Glutamatergic neuron (in vitro differentiated cells): ENCODE measurements around the gene HIVEP3. TPM values are rescaled to one million over a fixed set of nuclear protein-coding genes. Genes with fewer than 3 reads are reported as not detected.

Experiments used
- DNase-seq: peaks from one replicate; pipeline ENCODE4 v3.0.0; 2022
- H3K27ac Mint-ChIP-seq: one replicate; pipeline ENCODE4 v1.8.0; 2020; ENCODE audit warnings: mild to moderate bottlenecking, mixed read lengths, inconsistent platforms; ENCODE audit not compliant: unreplicated experiment
- H3K27me3 Mint-ChIP-seq: one replicate; pipeline ENCODE4 v1.8.0; 2020; ENCODE audit warnings: mild to moderate bottlenecking, moderate library complexity, mixed read lengths, inconsistent platforms; ENCODE audit not compliant: unreplicated experiment
- H3K36me3 Mint-ChIP-seq: one replicate; pipeline ENCODE4 v1.8.0; 2020; ENCODE audit warnings: mild to moderate bottlenecking, mixed read lengths, inconsistent platforms; ENCODE audit not compliant: unreplicated experiment
- H3K4me1 Mint-ChIP-seq: one replicate; pipeline ENCODE4 v1.8.0; 2020; ENCODE audit warnings: mild to moderate bottlenecking, low read depth, mixed read lengths, inconsistent platforms; ENCODE audit not compliant: unreplicated experiment
- H3K4me3 Mint-ChIP-seq: one replicate; pipeline ENCODE4 v1.8.0; 2020; ENCODE audit warnings: mild to moderate bottlenecking, mixed read lengths, inconsistent platforms; ENCODE audit not compliant: unreplicated experiment
- H3K9me3 Mint-ChIP-seq: one replicate; pipeline ENCODE4 v1.8.0; 2020; ENCODE audit warnings: mild to moderate bottlenecking, moderate library complexity, mixed read lengths, inconsistent platforms; ENCODE audit not compliant: unreplicated experiment
- total RNA-seq: library from RNA; stranded (reverse); fragmentation: NEBNext Ultra II Directional; extraction: Animal tissue kit (Norgen Biotek cat#: 25700); gene quantifications from one replicate; pipeline ENCODE4 v1.2.1, GENCODE V29; 2021; ENCODE audit not compliant: unreplicated experiment
- TF ChIP-seq, protein P1 (sequence below): fragments of 200-600 bp; sonication (generic); IDR thresholded peaks from one replicate; pipeline ENCODE4 v1.5.0; 2021; ENCODE audit not compliant: partially characterized antibody, unreplicated experiment

Gene HIVEP3
- total RNA-seq, 1 donor from 2014 or later, result 15.1 TPM

DNA sequence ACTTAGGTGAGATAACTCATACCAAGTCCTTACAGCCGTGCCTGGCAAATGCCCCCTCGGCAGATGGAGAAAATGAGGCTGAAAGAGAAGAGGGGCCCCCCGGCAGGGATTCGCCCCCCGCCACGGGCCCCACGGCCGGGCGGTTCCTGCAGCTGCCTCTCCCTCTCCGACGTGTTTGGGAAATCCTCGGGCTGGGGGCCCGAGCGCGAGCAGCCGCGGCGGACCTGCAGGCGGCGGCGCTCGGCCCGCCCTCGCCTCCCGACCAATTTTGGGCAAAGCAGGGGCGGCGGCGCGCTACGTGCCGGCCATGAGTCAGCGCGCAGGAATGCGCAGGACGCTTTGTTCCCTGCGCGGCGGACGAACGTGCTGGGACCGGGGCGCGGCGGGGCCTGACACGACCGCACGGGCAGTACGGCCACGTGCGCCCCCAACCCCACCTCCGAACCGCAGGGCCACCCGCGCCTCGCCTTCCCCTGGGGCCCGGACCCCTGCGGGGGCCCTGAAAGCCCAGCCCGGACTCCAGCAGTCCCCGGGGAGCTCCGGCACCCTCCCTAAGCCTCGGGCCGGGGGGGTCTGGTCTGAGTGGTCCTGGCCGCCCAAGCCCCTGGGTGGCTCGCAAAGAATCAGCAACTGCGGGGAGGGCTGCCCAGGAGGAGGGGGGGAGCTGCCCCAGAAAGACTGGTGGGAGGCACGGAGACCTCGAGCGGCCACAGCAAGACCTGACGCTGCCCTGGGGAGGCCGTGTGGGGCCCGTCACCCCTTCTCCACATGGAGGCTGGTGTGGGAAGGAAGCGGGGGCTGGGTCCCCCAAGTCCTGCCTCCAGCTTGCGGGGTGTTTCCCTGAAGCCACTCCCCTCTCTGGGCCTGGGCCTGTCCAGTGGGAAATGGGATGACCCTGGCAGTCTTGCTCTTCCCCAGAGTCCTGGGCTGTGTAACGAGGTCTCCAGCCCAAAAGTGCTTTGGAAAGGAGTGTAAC is 422.4 kb downstream of the HIVEP3 start:
- H3K4me3 Mint-ChIP-seq, result no peak overlapping the region
- peaks cover 16% of the 10 kb centered on the region for H3K27me3 Mint-ChIP-seq
- H3K27ac Mint-ChIP-seq, result no peak overlapping the region

GRCh38 chr1:41495210-41495948 is 423.3 kb downstream of the HIVEP3 start:
- Mint-ChIP-seq H3K4me1 (peaks cover 2% of the 10 kb centered on the region), H3K4me3 (peak overlapping the region; percentile 57), H3K27ac (no peak overlapping the region), H3K36me3 (no peaks in the 10 kb centered on the region), H3K27me3 (peaks cover 16% of the 10 kb centered on the region), H3K9me3 (peaks cover 4% of the 10 kb centered on the region)
- TF ChIP-seq, protein P1, sequence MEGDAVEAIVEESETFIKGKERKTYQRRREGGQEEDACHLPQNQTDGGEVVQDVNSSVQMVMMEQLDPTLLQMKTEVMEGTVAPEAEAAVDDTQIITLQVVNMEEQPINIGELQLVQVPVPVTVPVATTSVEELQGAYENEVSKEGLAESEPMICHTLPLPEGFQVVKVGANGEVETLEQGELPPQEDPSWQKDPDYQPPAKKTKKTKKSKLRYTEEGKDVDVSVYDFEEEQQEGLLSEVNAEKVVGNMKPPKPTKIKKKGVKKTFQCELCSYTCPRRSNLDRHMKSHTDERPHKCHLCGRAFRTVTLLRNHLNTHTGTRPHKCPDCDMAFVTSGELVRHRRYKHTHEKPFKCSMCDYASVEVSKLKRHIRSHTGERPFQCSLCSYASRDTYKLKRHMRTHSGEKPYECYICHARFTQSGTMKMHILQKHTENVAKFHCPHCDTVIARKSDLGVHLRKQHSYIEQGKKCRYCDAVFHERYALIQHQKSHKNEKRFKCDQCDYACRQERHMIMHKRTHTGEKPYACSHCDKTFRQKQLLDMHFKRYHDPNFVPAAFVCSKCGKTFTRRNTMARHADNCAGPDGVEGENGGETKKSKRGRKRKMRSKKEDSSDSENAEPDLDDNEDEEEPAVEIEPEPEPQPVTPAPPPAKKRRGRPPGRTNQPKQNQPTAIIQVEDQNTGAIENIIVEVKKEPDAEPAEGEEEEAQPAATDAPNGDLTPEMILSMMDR, result peak; percentile 15
- peak; percentile 48 for DNase-seq

More for the DNA sequence above, 422.4 kb downstream of the HIVEP3 start:
- Mint-ChIP-seq H3K4me1 (peaks cover 9% of the 10 kb centered on the region), H3K36me3 (no peaks in the 10 kb centered on the region), H3K9me3 (peaks cover 4% of the 10 kb centered on the region)
- TF ChIP-seq, protein P1, result no peak
- DNase-seq, result peak; percentile 75

- Mint-ChIP-seq H3K4me3 (peak overlapping the region; percentile 38), H3K9me3 (peaks cover 5% of the 10 kb centered on the region), H3K4me1 (peaks cover 2% of the 10 kb centered on the region), H3K36me3 (no peaks in the 10 kb centered on the region), H3K27ac (no peak overlapping the region), H3K27me3 (peaks cover 16% of the 10 kb centered on the region)
- TF ChIP-seq, protein P1, result no peak
- no peak for DNase-seq
Observed at GRCh38 chr1:41494351-41495209, 424.1 kb downstream of the HIVEP3 start.

GRCh38 chr1:41493626-41494350 is 424.9 kb downstream of the HIVEP3 start:
- Mint-ChIP-seq H3K4me3 (no peak overlapping the region), H3K27ac (no peak overlapping the region), H3K4me1 (peaks cover 2% of the 10 kb centered on the region), H3K9me3 (peaks cover 8% of the 10 kb centered on the region), H3K27me3 (peaks cover 19% of the 10 kb centered on the region), H3K36me3 (no peaks in the 10 kb centered on the region)
- no peak for DNase-seq
- TF ChIP-seq, protein P1, result no peak
